Activated CD8-positive, alpha-beta T cell treated with anti-CD3 and anti-CD28 coated beads, Interleukin-2, amount 10 ng/mL, durations not matched to agents 7 days and 5 days (primary cell): Measurements from ENCODE around the gene TTC39A. TPM values are rescaled to one million over a fixed set of nuclear protein-coding genes. Genes with fewer than 3 reads are reported as not detected.
A peak's percentile ranks its signal among the peaks of the same experiment; 100 is the strongest.

ENCODE experiments used
- ATAC-seq: fragments of 150-1000 bp; cut with Tn5 transposase; one replicate; pipeline ENCODE4 v1.10.0; 2021; ENCODE audit warnings: moderate library complexity
- CTCF ChIA-PET: fragments of 350-600 bp; sonication (Branson Sonifier 250); formaldehyde crosslinking; loops from one replicate; lab custom pipeline; 2021; ENCODE audit warnings: antibody characterized with exemption; lab: Charles Lee
- POLR2A ChIA-PET: fragments of 350-600 bp; sonication (Branson Sonifier 250); formaldehyde crosslinking; loops from one replicate; lab custom pipeline; 2021; ENCODE audit warnings: antibody characterized with exemption; lab: Charles Lee
- DNase-seq: peaks from one replicate; pipeline ENCODE4 v3.0.0-alpha.2; 2020
- H3K27ac Mint-ChIP-seq: one replicate; pipeline ENCODE4 v1.8.0; 2021; ENCODE audit warnings: mild to moderate bottlenecking, mixed read lengths
- H3K27me3 Mint-ChIP-seq: one replicate; pipeline ENCODE4 v1.8.0; 2021; ENCODE audit warnings: low read depth, mixed read lengths
- H3K36me3 Mint-ChIP-seq: one replicate; pipeline ENCODE4 v1.8.0; 2021; ENCODE audit warnings: low read depth, mixed read lengths
- H3K4me1 Mint-ChIP-seq: one replicate; pipeline ENCODE4 v1.8.0; 2021; ENCODE audit warnings: low read depth, mixed read lengths
- H3K4me3 Mint-ChIP-seq: one replicate; pipeline ENCODE4 v1.8.0; 2021; ENCODE audit warnings: mild to moderate bottlenecking, mixed read lengths
- H3K9me3 Mint-ChIP-seq: one replicate; pipeline ENCODE4 v1.8.0; 2022; ENCODE audit warnings: mixed read lengths; ENCODE audit not compliant: insufficient read depth
- total RNA-seq, 2 experiments: library from RNA; stranded (reverse); gene quantifications; one replicate each; pipeline ENCODE4 v1.2.3, GENCODE V29; 2021

TTC39A gene
- total RNA-seq, 2 experiments from 2014 or later = not detected

DNA sequence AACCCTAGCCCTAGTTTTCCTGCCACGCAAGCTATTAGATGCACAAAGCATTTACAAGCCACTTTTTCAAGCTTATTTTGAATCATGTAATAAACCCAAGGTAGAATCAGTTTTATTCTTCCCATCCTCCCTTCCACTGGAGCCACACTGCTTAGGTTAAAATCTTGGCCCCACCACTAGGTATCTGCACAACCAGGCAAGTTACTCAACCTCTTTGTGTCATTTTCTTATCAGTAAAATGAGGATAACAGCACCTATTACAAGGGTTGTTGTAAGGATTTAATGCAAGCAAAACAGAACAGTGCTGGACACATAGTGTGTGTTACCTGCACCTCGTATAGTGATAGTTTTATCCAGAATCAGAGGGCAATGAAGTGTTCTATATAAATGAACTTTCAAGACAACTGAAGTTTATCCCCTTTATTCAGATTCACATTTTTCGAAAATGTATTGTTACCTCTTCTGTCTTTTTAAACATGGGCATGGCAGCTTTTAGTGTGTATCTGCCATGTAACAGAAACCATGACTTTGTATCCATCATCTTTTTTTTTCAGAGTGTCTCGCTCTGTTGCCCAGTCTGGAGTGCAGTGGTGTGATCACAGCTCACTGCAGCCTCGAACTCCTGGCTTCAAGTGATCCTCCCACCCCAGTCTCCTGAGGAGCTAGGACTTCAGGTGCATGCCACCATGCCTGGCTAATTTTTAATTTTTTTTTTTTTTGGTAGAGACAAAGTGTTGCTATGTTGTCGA lies 17.2 kb upstream of the TTC39A start:
- H3K4me1 Mint-ChIP-seq = no peaks in the 10 kb centered on the region
- ChIA-PET POLR2A (no interaction called here), CTCF (no interaction called here)
- no peak overlapping the region for H3K4me3 Mint-ChIP-seq
- H3K27ac Mint-ChIP-seq = no peak overlapping the region
- H3K36me3 Mint-ChIP-seq = no peaks in the 10 kb centered on the region
- ATAC-seq (no peak), DNase-seq (no peak)
- H3K9me3 Mint-ChIP-seq = no peaks in the 10 kb centered on the region
- peaks cover 33% of the 10 kb centered on the region for H3K27me3 Mint-ChIP-seq

DNA sequence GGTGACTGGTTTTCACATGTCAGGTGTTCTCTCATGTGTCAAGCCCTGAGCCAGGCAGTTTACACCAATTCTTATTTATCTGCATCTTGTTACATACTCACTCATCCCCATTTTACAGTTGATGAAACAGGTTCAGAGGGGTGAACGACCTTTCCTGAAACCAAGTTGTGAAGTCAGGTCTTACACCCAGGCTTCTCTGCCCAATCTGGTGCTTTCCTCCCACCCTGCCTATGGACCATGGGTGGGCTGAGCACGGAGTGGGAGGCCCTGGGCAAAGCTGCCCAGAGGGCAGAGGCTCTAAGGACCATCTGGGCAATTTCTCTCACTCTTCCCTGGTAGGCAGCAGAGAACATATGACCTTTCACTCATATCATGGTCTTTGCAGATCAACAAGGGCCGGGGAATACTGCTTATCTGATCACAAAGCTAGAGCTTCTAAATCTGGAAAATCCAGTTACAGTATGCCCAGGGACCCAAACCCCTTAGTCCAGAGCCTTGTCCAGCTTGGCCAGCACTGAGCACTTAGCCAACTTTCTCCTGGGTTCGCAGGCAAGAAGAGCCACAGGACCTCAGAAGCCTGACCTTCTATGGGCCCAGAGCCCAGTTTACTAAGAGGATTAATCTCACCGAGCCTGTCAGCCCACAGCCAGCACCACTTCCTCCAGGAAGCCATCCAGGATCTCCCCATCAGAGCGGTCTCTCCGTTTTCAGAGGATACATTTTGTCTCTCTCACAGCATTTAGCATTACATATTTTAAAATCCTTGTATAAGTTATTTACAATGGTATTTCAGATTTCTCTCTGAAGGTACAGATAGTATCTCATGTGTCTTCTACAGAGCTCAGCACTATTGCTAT lies 16.0 kb upstream of the TTC39A start:
- Mint-ChIP-seq H3K27ac (no peak overlapping the region), H3K27me3 (peaks cover 40% of the 10 kb centered on the region), H3K9me3 (no peaks in the 10 kb centered on the region), H3K4me3 (no peak overlapping the region), H3K4me1 (no peaks in the 10 kb centered on the region), H3K36me3 (no peaks in the 10 kb centered on the region)
- DNase-seq = no peak
- no peak for ATAC-seq
- ChIA-PET POLR2A (interaction anchor here (0.6 kb wide), 1 partner anchor 421 kb away, joined by 3 read pairs; no protein-coding TSS in a partner anchor), CTCF (no interaction called here)

DNA sequence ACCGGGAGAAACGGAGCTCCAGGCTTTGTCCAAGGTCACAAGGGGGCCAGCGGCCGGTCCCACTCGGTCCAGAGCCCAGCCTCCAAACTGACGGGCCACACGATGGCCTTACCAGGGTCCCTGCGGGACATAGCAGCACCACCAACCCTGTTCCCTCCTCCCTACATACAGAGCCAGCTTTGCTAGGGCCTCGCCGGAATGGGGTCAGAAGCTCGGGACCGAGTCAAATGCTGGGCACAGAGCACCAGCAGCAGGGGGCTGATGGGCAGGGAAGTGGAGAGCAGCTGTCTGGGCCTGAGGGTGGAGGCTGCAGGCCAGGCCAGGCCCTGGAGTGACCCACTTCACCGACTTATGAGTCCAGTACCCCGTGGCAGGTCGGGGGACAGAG lies 14.9 kb upstream of the TTC39A start:
- Mint-ChIP-seq H3K36me3 (no peaks in the 10 kb centered on the region), H3K9me3 (no peaks in the 10 kb centered on the region), H3K4me1 (no peaks in the 10 kb centered on the region), H3K27ac (no peak overlapping the region), H3K27me3 (peaks cover 40% of the 10 kb centered on the region), H3K4me3 (no peak overlapping the region)
- POLR2A ChIA-PET = no interaction called here
- DNase-seq = no peak
- no peak for ATAC-seq
- CTCF ChIA-PET = no interaction called here

DNA sequence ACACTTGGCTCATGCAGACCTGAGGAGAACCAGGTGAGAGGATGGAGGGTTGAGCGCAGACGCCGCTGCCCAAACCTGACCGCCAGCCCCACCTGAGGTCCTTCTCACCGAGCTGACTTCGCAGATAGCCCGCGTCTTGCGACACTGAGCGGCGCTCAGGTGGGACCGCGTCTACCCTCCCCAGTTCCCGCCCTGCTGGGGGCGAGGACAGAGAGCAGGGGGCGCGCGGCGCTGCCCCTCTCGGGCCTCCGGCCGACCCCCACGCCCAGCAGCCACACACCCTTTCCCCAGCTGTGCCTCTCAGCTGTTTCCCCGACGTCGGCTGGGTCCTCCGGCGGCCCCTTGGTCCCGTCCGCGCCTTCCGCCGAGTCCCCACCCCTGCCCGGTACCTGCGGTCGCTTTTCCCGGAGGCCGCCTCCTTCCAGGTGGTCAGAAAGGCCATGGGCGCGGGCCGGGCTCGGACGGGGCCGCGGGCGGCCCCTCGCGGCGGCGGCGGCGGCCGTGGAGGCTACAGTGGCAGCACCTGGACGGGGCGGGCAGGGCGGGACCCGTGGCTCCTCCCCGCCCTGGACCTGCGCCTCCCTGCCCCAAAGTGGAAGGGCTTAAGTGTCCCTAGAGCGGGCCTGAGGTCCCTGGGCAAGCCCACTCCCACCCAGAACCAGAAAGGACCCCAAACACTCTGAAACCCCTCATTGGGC lies 14.4 kb upstream of the TTC39A start:
- POLR2A ChIA-PET = no interaction called here
- Mint-ChIP-seq H3K36me3 (no peaks in the 10 kb centered on the region), H3K9me3 (no peaks in the 10 kb centered on the region), H3K27me3 (peaks cover 40% of the 10 kb centered on the region), H3K4me3 (no peak overlapping the region), H3K4me1 (no peaks in the 10 kb centered on the region), H3K27ac (no peak overlapping the region)
- DNase-seq (no peak), ATAC-seq (peak; percentile 40)
- CTCF ChIA-PET = no interaction called here

DNA sequence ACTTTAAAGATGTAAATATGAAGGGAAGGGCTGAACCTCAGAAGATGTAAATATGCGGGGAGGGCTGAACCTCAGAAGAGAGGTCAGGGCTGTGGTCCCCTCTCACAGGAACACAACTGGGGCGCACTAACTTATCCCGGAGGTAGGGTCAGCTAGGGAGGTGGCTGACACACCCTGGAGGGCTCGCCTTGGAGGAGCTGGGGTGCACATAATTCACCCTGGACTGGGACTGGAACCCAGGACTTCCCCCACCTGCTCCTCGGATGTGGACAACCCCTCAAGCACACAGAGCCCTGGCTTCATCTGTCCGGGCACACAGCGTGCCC lies 13.9 kb upstream of the TTC39A start:
- H3K36me3 Mint-ChIP-seq = no peaks in the 10 kb centered on the region
- H3K27ac Mint-ChIP-seq = no peak overlapping the region
- no peak for DNase-seq
- peaks cover 40% of the 10 kb centered on the region for H3K27me3 Mint-ChIP-seq
- H3K4me1 Mint-ChIP-seq = no peaks in the 10 kb centered on the region
- no peaks in the 10 kb centered on the region for H3K9me3 Mint-ChIP-seq
- ATAC-seq = no peak
- ChIA-PET POLR2A (no interaction called here), CTCF (no interaction called here)
- no peak overlapping the region for H3K4me3 Mint-ChIP-seq

DNA sequence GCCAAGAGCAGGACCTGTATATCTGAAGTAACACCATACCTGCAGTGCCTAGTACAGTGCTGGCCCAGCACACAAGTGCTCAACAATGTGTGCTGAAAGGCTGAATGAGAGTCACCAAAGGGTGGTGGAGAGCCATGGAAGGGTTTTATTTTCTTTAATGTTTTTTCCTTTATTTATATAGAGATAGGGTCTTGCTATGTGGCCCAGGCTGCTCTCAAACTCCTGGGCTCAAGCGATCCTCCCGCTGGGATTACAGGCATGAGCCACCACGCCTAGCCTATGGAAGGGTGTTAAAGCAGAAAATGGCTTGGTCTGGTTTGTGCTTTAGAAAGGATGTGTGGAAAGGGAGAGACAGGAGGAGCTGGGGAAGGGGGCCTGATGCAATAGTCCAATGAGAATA lies 13.3 kb upstream of the TTC39A start:
- H3K4me3 Mint-ChIP-seq = no peak overlapping the region
- no peak overlapping the region for H3K27ac Mint-ChIP-seq
- DNase-seq (no peak), ATAC-seq (no peak)
- POLR2A ChIA-PET = no interaction called here
- no peaks in the 10 kb centered on the region for H3K4me1 Mint-ChIP-seq
- H3K27me3 Mint-ChIP-seq = peaks cover 40% of the 10 kb centered on the region
- no peaks in the 10 kb centered on the region for H3K36me3 Mint-ChIP-seq
- CTCF ChIA-PET = no interaction called here
- H3K9me3 Mint-ChIP-seq = no peaks in the 10 kb centered on the region

DNA sequence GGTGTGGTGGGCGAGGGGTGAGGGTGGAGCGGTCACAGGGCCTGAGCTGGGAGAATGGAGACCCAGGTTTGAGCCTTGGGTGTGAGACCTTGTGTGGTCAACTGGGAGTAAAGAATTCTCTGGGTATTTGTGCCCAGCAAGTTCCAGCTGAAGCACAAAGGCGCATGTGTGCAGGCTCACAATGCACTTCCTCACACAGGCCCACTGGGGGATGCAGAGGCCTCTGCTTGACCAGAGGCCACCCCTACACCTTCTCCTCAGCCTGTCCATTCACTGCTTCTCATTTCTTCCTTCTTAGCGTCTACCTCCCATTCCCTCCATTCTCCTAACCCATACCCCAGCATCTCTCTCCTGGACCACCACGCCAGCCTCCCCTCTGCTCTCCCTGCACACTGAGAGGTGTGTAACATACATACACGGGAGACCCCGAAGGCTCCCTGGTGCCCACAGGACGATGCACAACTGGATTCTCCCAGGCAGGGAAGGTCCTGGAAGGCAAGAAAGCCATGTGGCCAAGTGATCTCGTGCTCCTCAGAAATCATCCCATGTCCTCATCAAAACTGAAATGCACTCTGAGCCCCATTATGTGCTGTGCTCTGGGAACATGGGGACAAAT lies 12.3 kb upstream of the TTC39A start:
- CTCF ChIA-PET = interaction anchor here (2.1 kb wide), 1 partner anchor 46 kb away, joined by 4 read pairs; no protein-coding TSS in a partner anchor
- Mint-ChIP-seq H3K36me3 (no peaks in the 10 kb centered on the region), H3K4me3 (no peak overlapping the region), H3K4me1 (no peaks in the 10 kb centered on the region), H3K27ac (no peak overlapping the region), H3K27me3 (peaks cover 42% of the 10 kb centered on the region), H3K9me3 (no peaks in the 10 kb centered on the region)
- POLR2A ChIA-PET = no interaction called here
- DNase-seq = no peak
- no peak for ATAC-seq

DNA sequence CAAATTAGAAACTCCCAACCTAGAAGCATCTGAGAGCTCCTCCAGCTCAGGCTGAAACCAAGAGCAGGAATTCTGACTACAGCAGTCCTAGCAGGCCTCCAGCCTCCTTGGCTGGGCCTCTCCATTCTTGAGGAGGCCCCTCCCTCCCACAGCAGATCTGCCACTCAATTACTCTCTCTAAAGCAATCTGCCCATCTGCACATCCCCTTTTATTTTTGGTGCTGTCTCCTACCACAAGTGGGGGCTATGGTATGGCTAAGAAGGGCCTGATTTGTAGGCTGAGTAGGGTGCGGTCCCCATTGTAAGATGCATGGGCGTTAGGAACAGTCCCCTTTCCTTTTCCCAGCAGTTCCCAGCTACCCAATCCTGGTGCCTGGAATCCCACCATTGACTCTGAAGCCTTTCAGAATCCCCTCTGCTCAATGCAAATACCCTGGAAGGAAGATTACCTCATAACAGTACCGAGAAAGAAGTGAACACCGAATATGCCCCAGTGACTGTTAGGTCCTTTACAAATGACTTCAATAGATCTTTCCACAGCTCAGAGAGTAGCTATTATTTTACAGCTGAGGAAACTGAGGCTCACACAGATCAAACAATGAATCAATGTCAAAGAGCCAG lies 11.6 kb upstream of the TTC39A start:
- ATAC-seq (no peak), DNase-seq (no peak)
- Mint-ChIP-seq H3K4me1 (no peaks in the 10 kb centered on the region), H3K36me3 (no peaks in the 10 kb centered on the region), H3K9me3 (no peaks in the 10 kb centered on the region), H3K4me3 (no peak overlapping the region), H3K27me3 (peaks cover 41% of the 10 kb centered on the region), H3K27ac (no peak overlapping the region)
- CTCF ChIA-PET = interaction anchor here (2.1 kb wide), 1 partner anchor 45 kb away, joined by 4 read pairs; no protein-coding TSS in a partner anchor
- POLR2A ChIA-PET = no interaction called here

DNA sequence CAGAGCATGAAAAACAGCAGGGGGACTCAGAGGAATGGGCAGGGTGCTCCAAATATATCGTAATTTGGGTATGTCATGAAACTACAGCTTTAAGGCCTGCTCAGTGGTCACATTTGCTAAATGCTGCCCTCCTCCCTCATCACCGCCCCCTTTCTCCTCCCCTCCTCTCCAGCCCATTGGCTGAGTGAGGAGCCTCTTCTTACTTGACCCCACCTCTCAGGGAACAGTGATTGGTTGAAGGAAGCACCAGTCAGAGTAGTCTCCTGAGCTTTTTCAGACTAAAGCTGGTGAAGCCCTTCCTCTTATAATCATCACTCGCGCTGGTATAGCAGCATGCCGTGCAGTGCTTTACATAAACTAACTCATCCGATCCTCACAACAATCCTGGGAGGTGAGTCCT lies 10.0 kb upstream of the TTC39A start:
- ChIA-PET POLR2A (no interaction called here), CTCF (no interaction called here)
- ATAC-seq = no peak
- no peaks in the 10 kb centered on the region for H3K36me3 Mint-ChIP-seq
- H3K27me3 Mint-ChIP-seq = peaks cover 34% of the 10 kb centered on the region
- no peak for DNase-seq
- no peak overlapping the region for H3K27ac Mint-ChIP-seq
- H3K4me3 Mint-ChIP-seq = no peak overlapping the region
- no peaks in the 10 kb centered on the region for H3K9me3 Mint-ChIP-seq
- no peaks in the 10 kb centered on the region for H3K4me1 Mint-ChIP-seq

DNA sequence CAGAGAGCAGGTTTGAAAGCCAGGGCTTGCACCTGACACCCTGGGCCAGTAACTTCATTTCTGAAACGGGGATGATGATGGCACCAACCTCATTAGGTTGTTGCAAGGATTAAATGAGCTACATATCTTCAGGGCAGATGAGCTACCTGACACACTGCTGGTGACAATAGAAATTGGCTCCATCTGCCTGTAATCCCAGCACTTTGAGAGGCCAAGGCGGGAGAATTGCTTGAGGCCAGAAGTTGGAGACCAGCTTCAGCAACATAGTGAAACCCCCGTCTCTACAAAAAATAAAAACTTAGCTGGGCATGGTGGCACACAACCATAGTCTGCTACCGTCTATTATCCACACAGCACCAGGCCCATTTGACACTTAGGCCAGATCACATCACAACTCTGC lies 6.3 kb upstream of the TTC39A start:
- ATAC-seq (no peak), DNase-seq (no peak)
- Mint-ChIP-seq H3K27ac (no peak overlapping the region), H3K36me3 (no peaks in the 10 kb centered on the region), H3K4me1 (no peaks in the 10 kb centered on the region), H3K9me3 (no peaks in the 10 kb centered on the region), H3K4me3 (no peak overlapping the region), H3K27me3 (peaks cover 14% of the 10 kb centered on the region)
- ChIA-PET POLR2A (interaction anchor here (1.0 kb wide), 1 partner anchor 109 kb away, joined by 3 read pairs; no protein-coding TSS in a partner anchor), CTCF (no interaction called here)

DNA sequence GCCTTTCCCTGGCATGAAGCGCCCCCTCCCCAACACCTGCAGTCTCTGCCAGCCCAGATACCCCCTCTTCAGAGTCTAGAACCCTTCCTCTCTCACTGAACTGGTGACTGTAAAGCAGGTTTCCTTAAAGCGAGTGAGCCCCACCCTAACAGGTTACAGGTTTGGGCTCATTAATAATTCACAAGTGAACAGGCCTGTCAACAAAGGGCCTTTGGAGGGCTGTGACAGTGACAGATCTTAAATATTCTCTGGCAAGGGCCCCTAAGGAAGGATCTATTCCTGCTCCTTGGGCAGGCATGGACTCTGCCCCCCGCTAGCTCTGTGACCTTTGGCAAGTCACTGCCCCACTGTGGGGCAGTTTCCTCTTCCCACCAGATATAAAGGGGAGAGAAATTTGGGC lies 5.6 kb upstream of the TTC39A start:
- H3K27ac Mint-ChIP-seq = no peak overlapping the region
- CTCF ChIA-PET = no interaction called here
- H3K36me3 Mint-ChIP-seq = no peaks in the 10 kb centered on the region
- ATAC-seq = no peak
- H3K4me1 Mint-ChIP-seq = peaks cover 2% of the 10 kb centered on the region
- no peak overlapping the region for H3K4me3 Mint-ChIP-seq
- no peaks in the 10 kb centered on the region for H3K9me3 Mint-ChIP-seq
- DNase-seq = no peak
- peaks cover 18% of the 10 kb centered on the region for H3K27me3 Mint-ChIP-seq
- POLR2A ChIA-PET = interaction anchor here (1.0 kb wide), 1 partner anchor 110 kb away, joined by 3 read pairs; no protein-coding TSS in a partner anchor
